AG04449 (cell line): ENCODE data around the gene FCN1.

Experiments
- CTCF ChIA-PET: fragments of 350-600 bp; formaldehyde crosslinking; extraction: SDS; loops from one replicate; lab custom pipeline; 2021; ENCODE audit warnings: antibody characterized with exemption; lab: Yijun Ruan, JAX
- POLR2A ChIA-PET: fragments of 400-600, 350-600 bp; formaldehyde crosslinking; extraction: SDS; loops from one replicate; lab custom pipeline; 2020; ENCODE audit warnings: antibody characterized with exemption, inconsistent platforms; lab: Yijun Ruan, JAX
- DNase-seq: peaks from one replicate; pipeline ENCODE4 v3.0.0-alpha.2; 2010; ENCODE audit warnings: low read depth, low spot score
- H3K4me3 ChIP-seq: 2 replicates; pipeline ENCODE4 v1.5.1; 2011; ENCODE audit warnings: low read depth, mild to moderate bottlenecking, control low read depth, low read length
- CTCF ChIP-seq: IDR thresholded peaks from one replicate; pipeline ENCODE4 v1.5.1; 2011; ENCODE audit warnings: mild to moderate bottlenecking, moderate library complexity, low read length, control low read depth, inconsistent platforms; ENCODE audit not compliant: insufficient read depth; ENCODE audit errors: missing control alignments

FCN1 gene

GRCh38 chr9:134895567-134895907 is 22.2 kb downstream of the FCN1 start:
- no peak for DNase-seq
- POLR2A ChIA-PET = no interaction called here
- no peak overlapping the region for H3K4me3 ChIP-seq
- TF ChIP-seq CTCF = no peak
- CTCF ChIA-PET = no interaction called here

GRCh38 chr9:134895097-134895496 is 22.6 kb downstream of the FCN1 start:
- TF ChIP-seq CTCF = no peak
- POLR2A ChIA-PET = no interaction called here
- CTCF ChIA-PET = no interaction called here
- no peak for DNase-seq
- no peak overlapping the region for H3K4me3 ChIP-seq

GRCh38 chr9:134894136-134894860 is 23.4 kb downstream of the FCN1 start:
- TF ChIP-seq CTCF = no peak
- H3K4me3 ChIP-seq = no peak overlapping the region
- no peak for DNase-seq
- ChIA-PET POLR2A (no interaction called here), CTCF (no interaction called here)

- no peak overlapping the region for H3K4me3 ChIP-seq
- TF ChIP-seq CTCF = no peak
- ChIA-PET CTCF (no interaction called here), POLR2A (no interaction called here)
- DNase-seq = no peak
These were observed 24.8 kb downstream of the FCN1 start for GRCh38 chr9:134892820-134893420.

- TF ChIP-seq CTCF = no peak
- ChIA-PET POLR2A (no interaction called here), CTCF (no interaction called here)
- no peak overlapping the region for H3K4me3 ChIP-seq
- no peak for DNase-seq
These were observed 25.5 kb downstream of the FCN1 start for GRCh38 chr9:134892221-134892620.

- ChIA-PET CTCF (no interaction called here), POLR2A (no interaction called here)
- no peak overlapping the region for H3K4me3 ChIP-seq
- no peak for TF ChIP-seq CTCF
- no peak for DNase-seq
These were observed 26.0 kb downstream of the FCN1 start for GRCh38 chr9:134891713-134892112.
